UCSD-AML1 (cell line): Measurements from ENCODE around the gene BRME1.

Experiments
- DNase-seq: peaks from one replicate; lab custom pipeline; 2025; ENCODE audit not compliant: unreplicated experiment; lab: John Stamatoyannopoulos, UW

BRME1 gene

GRCh38 chr19:13905634-13906520, at the start of gene BRME1, which contains the start of gene CC2D1A:
TSS of gene BRME1 (minus strand) at chr19:13906117. CDS start at chr19:13904892, 1,225 bp downstream.
TSS of gene CC2D1A (plus strand) at chr19:13906201. CDS start at chr19:13906442, 241 bp downstream.
- DNase-seq = peak; percentile 89

GRCh38 chr19:13954185-13954584, 48.3 kb upstream of the BRME1 start:
- DNase-seq = no peak

- DNase-seq = peak; percentile 45
Measured at GRCh38 chr19:13952931-13953531, 47.1 kb upstream of the BRME1 start.

- peak; percentile 99 for DNase-seq
Measured at GRCh38 chr19:13952154-13952930, 46.4 kb upstream of the BRME1 start, which contains the start of gene DCAF15. TSS of gene DCAF15 (plus strand) at chr19:13952509. CDS start at chr19:13952513, 4 bp downstream.

GRCh38 chr19:13951799-13952153, 45.9 kb upstream of the BRME1 start:
- no peak for DNase-seq

GRCh38 chr19:13951043-13951442, 45.1 kb upstream of the BRME1 start:
- no peak for DNase-seq

- no peak for DNase-seq
Measured at GRCh38 chr19:13946414-13946813, 40.5 kb upstream of the BRME1 start.

- no peak for DNase-seq
Measured at GRCh38 chr19:13942023-13942684, 36.2 kb upstream of the BRME1 start.

GRCh38 chr19:13938301-13939064, 32.6 kb upstream of the BRME1 start, which contains the start of gene PODNL1:
TSS of gene PODNL1 (minus strand) at chr19:13938417. CDS start at chr19:13938181, 236 bp downstream.
- peak; percentile 24 for DNase-seq

- DNase-seq = no peak
Measured at GRCh38 chr19:13937479-13938300, 31.8 kb upstream of the BRME1 start.

GRCh38 chr19:13935765-13936510, 30.0 kb upstream of the BRME1 start:
- peak; percentile 83 for DNase-seq

- no peak for DNase-seq
Measured at GRCh38 chr19:13934785-13935109, 28.8 kb upstream of the BRME1 start.

- no peak for DNase-seq
Measured at GRCh38 chr19:13932911-13933393, 27.0 kb upstream of the BRME1 start.

- DNase-seq = no peak
Measured at GRCh38 chr19:13932149-13932637, 26.3 kb upstream of the BRME1 start.

GRCh38 chr19:13931391-13932148, 25.7 kb upstream of the BRME1 start:
- DNase-seq = no peak

- DNase-seq = no peak
Measured at GRCh38 chr19:13930402-13930801, 24.5 kb upstream of the BRME1 start.

GRCh38 chr19:13929956-13930355, 24.0 kb upstream of the BRME1 start:
- no peak for DNase-seq

- DNase-seq = no peak
Measured at GRCh38 chr19:13929340-13929739, 23.4 kb upstream of the BRME1 start.
